Activated CD4-positive, alpha-beta T cell treated with anti-CD3 and anti-CD28 coated beads for 36 hours (primary cell): ENCODE data around the gene KRTAP2-2. TPM values are rescaled to one million over a fixed set of nuclear protein-coding genes. Genes with fewer than 3 reads are reported as not detected.

Experiments
- ATAC-seq: fragments of 200-7000 bp; cut with Tn5 transposase; one replicate; pipeline ENCODE4 v1.10.0; 2021; ENCODE audit warnings: mild to moderate bottlenecking, moderate library complexity
- CTCF ChIA-PET: fragments of 350-600 bp; sonication (Branson Sonifier 250); formaldehyde crosslinking; loops from one replicate; lab custom pipeline; 2021; ENCODE audit warnings: antibody characterized with exemption; lab: Charles Lee
- POLR2A ChIA-PET: fragments of 350-600 bp; sonication (Branson Sonifier 250); formaldehyde crosslinking; loops from one replicate; lab custom pipeline; 2021; ENCODE audit warnings: antibody characterized with exemption, inconsistent platforms; lab: Charles Lee
- DNase-seq: peaks from one replicate; pipeline ENCODE4 v3.0.0-alpha.2; 2020
- H3K27ac Mint-ChIP-seq: one replicate; pipeline ENCODE4 v1.8.0; 2021; ENCODE audit warnings: mixed read lengths
- H3K27me3 Mint-ChIP-seq: one replicate; pipeline ENCODE4 v1.8.0; 2021; ENCODE audit warnings: mixed read lengths
- H3K36me3 Mint-ChIP-seq: one replicate; pipeline ENCODE4 v1.8.0; 2021; ENCODE audit warnings: low read depth, mixed read lengths
- H3K4me1 Mint-ChIP-seq: one replicate; pipeline ENCODE4 v1.8.0; 2021; ENCODE audit warnings: mixed read lengths
- H3K4me3 Mint-ChIP-seq: one replicate; pipeline ENCODE4 v1.8.0; 2021; ENCODE audit warnings: mild to moderate bottlenecking, moderate library complexity, mixed read lengths
- H3K9me3 Mint-ChIP-seq: one replicate; pipeline ENCODE4 v1.8.0; 2021; ENCODE audit warnings: low read depth, mixed read lengths
- intact Hi-C, 2 experiments: fragments of 100-400 bp; cut with DNase I in 1 of 2; cut with micrococcal nuclease in 1 of 2; formaldehyde crosslinking; loops; one replicate each; pipeline versions ENCODE4 v1.14.2 to v1.15.1; 2022 to 2024; cut with DNase I, micrococcal nuclease
- total RNA-seq, 2 experiments: library from RNA; stranded (reverse); gene quantifications; one replicate each; pipeline ENCODE4 v1.2.3, GENCODE V29; 2021

Gene KRTAP2-2
- total RNA-seq, 2 experiments from 2014 or later, result not detected

GRCh38 chr17:41016578-41017215 lies 38.3 kb downstream of the KRTAP2-2 start:
- ATAC-seq, result no peak
- H3K4me3 Mint-ChIP-seq, result no peak overlapping the region
- intact Hi-C loops, result no loop called here
- H3K4me1 Mint-ChIP-seq, result no peaks in the 10 kb centered on the region
- peaks cover 4% of the 10 kb centered on the region for H3K9me3 Mint-ChIP-seq
- H3K36me3 Mint-ChIP-seq, result no peaks in the 10 kb centered on the region
- ChIA-PET CTCF (no interaction called here), POLR2A (no interaction called here)
- H3K27ac Mint-ChIP-seq, result no peak overlapping the region
- H3K27me3 Mint-ChIP-seq, result peaks cover 4% of the 10 kb centered on the region
- no peak for DNase-seq

DNA sequence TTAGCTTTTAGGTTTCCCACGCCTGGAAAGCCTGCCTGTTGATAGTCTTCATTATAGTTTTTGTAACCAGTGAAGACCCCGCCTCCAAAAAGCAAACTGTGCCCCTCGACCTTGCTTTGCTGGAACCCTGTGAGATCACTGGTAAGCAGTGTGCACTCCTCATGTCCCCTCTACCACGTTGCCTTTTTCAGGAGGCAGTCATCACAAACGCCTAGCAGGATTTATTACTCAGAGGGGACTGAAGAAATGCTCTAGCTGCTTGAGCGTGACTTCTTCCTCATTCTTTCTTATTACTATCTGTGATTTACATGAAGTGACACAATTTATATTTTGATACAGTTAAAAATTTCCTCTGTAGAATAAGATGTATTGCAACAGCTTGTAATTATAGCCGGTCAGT lies 39.6 kb downstream of the KRTAP2-2 start:
- H3K27me3 Mint-ChIP-seq, result peaks cover 2% of the 10 kb centered on the region
- no peak overlapping the region for H3K27ac Mint-ChIP-seq
- no peaks in the 10 kb centered on the region for H3K36me3 Mint-ChIP-seq
- no peak for ATAC-seq
- no peak for DNase-seq
- intact Hi-C loops, result no loop called here
- no peaks in the 10 kb centered on the region for H3K4me1 Mint-ChIP-seq
- H3K4me3 Mint-ChIP-seq, result no peak overlapping the region
- POLR2A ChIA-PET, result no interaction called here
- no peaks in the 10 kb centered on the region for H3K9me3 Mint-ChIP-seq
- CTCF ChIA-PET, result interaction anchor here (0.6 to 1.8 kb wide), 2 partner anchors 8 to 134 kb away, joined by 3 to 6 read pairs; partner anchors contain the start of gene KRTAP4-5

DNA sequence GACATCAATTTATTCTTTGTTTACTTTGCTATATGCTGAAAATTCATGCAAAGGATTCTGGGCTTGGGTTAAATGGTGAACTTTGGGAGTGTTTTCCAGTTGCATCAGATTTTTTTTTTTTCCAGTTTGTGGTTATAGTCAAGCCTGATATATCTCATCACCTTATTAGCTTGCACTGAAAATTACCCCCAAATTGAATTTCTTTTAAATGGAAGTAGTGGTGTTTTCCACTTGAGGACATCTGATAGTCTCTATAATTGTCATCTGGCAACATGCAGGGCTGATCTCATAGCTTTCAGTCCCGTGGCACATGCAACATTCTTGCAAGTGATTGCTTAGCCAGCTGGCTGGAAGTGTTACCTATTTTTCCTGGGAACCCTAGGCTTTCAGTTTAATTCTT lies 41.4 kb downstream of the KRTAP2-2 start:
- CTCF ChIA-PET, result interaction anchor here (1.2 kb wide), 1 partner anchor 15 kb away, joined by 5 read pairs; no protein-coding TSS in a partner anchor
- DNase-seq, result no peak
- H3K4me3 Mint-ChIP-seq, result no peak overlapping the region
- no peaks in the 10 kb centered on the region for H3K36me3 Mint-ChIP-seq
- intact Hi-C loops, result no loop called here
- no peak overlapping the region for H3K27ac Mint-ChIP-seq
- no peak for ATAC-seq
- POLR2A ChIA-PET, result no interaction called here
- H3K4me1 Mint-ChIP-seq, result no peaks in the 10 kb centered on the region
- H3K27me3 Mint-ChIP-seq, result peaks cover 2% of the 10 kb centered on the region
- no peaks in the 10 kb centered on the region for H3K9me3 Mint-ChIP-seq

DNA sequence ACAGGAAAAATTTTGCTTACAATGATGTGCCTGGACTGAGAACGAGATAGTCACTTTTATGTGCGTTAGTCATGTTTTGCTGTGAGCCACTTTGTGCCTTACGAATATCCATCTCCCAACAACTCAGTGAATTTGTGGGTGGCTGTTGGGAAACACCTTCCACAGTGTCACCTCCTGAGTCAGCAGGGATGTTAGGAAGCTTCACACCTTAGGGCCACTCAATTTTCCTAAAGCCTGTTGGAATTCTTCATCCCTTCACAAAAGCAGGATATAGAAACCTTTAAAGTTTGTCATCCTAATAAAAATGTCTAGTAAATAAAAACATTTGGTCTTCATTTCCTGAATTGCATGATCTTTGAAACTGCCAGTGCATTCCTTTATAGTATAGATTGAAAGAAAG lies 41.8 kb downstream of the KRTAP2-2 start:
- ATAC-seq (no peak), DNase-seq (no peak)
- Mint-ChIP-seq H3K27ac (no peak overlapping the region), H3K4me3 (no peak overlapping the region), H3K27me3 (peaks cover 2% of the 10 kb centered on the region), H3K36me3 (no peaks in the 10 kb centered on the region), H3K4me1 (no peaks in the 10 kb centered on the region), H3K9me3 (no peaks in the 10 kb centered on the region)
- POLR2A ChIA-PET, result no interaction called here
- CTCF ChIA-PET, result no interaction called here
- intact Hi-C loops, result no loop called here

- Mint-ChIP-seq H3K4me1 (no peaks in the 10 kb centered on the region), H3K4me3 (no peak overlapping the region), H3K27ac (no peak overlapping the region), H3K9me3 (no peaks in the 10 kb centered on the region), H3K36me3 (no peaks in the 10 kb centered on the region), H3K27me3 (peaks cover 2% of the 10 kb centered on the region)
- intact Hi-C loops, result no loop called here
- ChIA-PET POLR2A (no interaction called here), CTCF (no interaction called here)
- DNase-seq (no peak), ATAC-seq (no peak)
Measured at GRCh38 chr17:41012326-41013120, 42.5 kb downstream of the KRTAP2-2 start.

DNA sequence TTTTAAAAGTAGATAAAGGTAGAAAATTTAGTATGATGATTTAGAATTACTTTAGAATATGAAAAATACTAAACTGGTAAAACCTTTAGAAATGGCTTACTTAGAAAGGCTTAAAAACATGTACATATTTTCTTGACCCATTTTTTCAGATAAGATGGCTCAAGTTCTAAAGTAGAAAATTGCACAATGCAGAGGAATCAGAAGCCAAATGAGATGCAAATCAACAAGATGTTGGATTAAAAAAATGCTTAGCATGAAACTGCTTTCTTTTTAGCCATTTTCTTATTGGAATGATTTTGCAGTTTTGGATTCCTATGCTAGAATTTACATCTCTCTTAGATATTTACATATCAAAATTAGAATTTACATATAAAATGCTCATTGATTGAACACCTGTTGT lies 44.6 kb downstream of the KRTAP2-2 start:
- ChIA-PET CTCF (interaction anchor here (0.6 kb wide), 1 partner anchor 20 kb away, joined by 4 read pairs; the partner anchor contains the start of gene KRTAP1-4), POLR2A (no interaction called here)
- Mint-ChIP-seq H3K9me3 (no peaks in the 10 kb centered on the region), H3K27me3 (peaks cover 2% of the 10 kb centered on the region), H3K4me3 (no peak overlapping the region), H3K27ac (no peak overlapping the region), H3K36me3 (no peaks in the 10 kb centered on the region), H3K4me1 (no peaks in the 10 kb centered on the region)
- DNase-seq, result no peak
- ATAC-seq, result no peak
- intact Hi-C loops, result no loop called here

GRCh38 chr17:41009936-41010335 lies 45.1 kb downstream of the KRTAP2-2 start:
- Mint-ChIP-seq H3K4me1 (no peaks in the 10 kb centered on the region), H3K9me3 (no peaks in the 10 kb centered on the region), H3K36me3 (no peaks in the 10 kb centered on the region), H3K4me3 (no peak overlapping the region), H3K27ac (no peak overlapping the region), H3K27me3 (peaks cover 2% of the 10 kb centered on the region)
- ChIA-PET CTCF (interaction anchor here (0.6 kb wide), 1 partner anchor 20 kb away, joined by 4 read pairs; the partner anchor contains the start of gene KRTAP1-4), POLR2A (no interaction called here)
- DNase-seq (no peak), ATAC-seq (no peak)
- intact Hi-C loops, result no loop called here

- intact Hi-C loops, result no loop called here
- POLR2A ChIA-PET, result no interaction called here
- CTCF ChIA-PET, result no interaction called here
Measured at GRCh38 chr17:41009301-41009760, 45.7 kb downstream of the KRTAP2-2 start.

DNA sequence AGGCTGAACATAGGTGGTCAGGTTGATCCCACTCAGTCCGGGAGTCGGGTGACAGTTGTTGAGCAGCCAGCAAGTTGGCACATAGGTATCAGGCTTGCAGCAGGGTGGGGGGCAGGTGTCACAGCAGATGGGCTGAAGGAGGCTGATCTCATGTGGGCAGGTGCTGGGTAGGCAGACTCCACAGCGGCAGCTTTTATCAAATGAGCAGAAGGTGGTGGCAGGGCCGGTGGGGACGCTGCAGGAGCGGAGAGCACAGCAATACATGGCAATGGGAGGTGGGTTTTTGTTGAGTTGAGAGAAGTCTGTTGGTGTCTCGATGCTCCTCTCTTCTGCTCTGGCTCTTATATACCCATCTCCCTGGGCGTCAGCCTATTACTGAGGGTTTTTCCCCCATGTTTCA lies 46.2 kb downstream of the KRTAP2-2 start, which contains the start of gene KRTAP3-1:
Gene KRTAP3-1, minus strand, starts transcription at position 318 of the 400 bp plus-strand sequence. Its CDS starts 54 bp downstream, at position 264.
- no peak for ATAC-seq
- intact Hi-C loops, result no loop called here
- ChIA-PET POLR2A (no interaction called here), CTCF (interaction anchor here (0.6 kb wide), 1 partner anchor 1813 kb away, joined by 4 read pairs; no protein-coding TSS in a partner anchor)
- Mint-ChIP-seq H3K4me1 (no peaks in the 10 kb centered on the region), H3K4me3 (no peak within 1 kb of the TSS), H3K27me3 (no peaks in the 10 kb centered on the region), H3K27ac (no peak within 1 kb of the TSS), H3K9me3 (no peaks in the 10 kb centered on the region), H3K36me3 (no peaks in the 10 kb centered on the region)
- no peak for DNase-seq

More at GRCh38 chr17:41009301-41009760, 45.7 kb downstream of the KRTAP2-2 start:
- Mint-ChIP-seq H3K9me3 (no peaks in the 10 kb centered on the region), H3K36me3 (no peaks in the 10 kb centered on the region), H3K27me3 (no peaks in the 10 kb centered on the region), H3K4me3 (no peak overlapping the region), H3K4me1 (no peaks in the 10 kb centered on the region), H3K27ac (no peak overlapping the region)
- ATAC-seq, result no peak
- DNase-seq, result no peak
